ENCODE data around the gene KRT4. TPM values are rescaled to one million over a fixed set of nuclear protein-coding genes. Genes with fewer than 3 reads are reported as not detected.
"Not testable (repeated sequence)": the region's sequence is repeated elsewhere in the genome, so short reads cannot be mapped to it uniquely, and the experiment has no call there.

KRT4 gene
- total RNA-seq, 4 donors from 2014 or later = 3.5 to 227 (median 10.8) TPM

GRCh38 chr12:52796429-52796794, 17.5 kb downstream of the KRT4 start:
- Histone ChIP-seq H3K4me1 (peaks cover 0 to 9% (median 0%) of the 10 kb centered on the region in 3 donors), H3K36me3 (no peaks in the 10 kb centered on the region), H3K4me3 (no peak overlapping the region), H3K27me3 (peaks cover 34% of the 10 kb centered on the region), H3K27ac (no peak overlapping the region), H3K9me3 (no peaks in the 10 kb centered on the region)
- TF ChIP-seq CTCF (IDR thresholded peaks at IDR 0.05) = no peak
- no peak for TF ChIP-seq POLR2A (IDR thresholded peaks at IDR 0.05)
- TF ChIP-seq EP300 (IDR thresholded peaks at IDR 0.05) = no peak
- TF ChIP-seq POLR2AphosphoS5 (IDR thresholded peaks at IDR 0.05) = no peak
- no peak for ATAC-seq
- 100% methylated on average over 2 of the region's 3 CpGs; no CpG with 5 or more reads in 1 of the 2 donors for WGBS, 2 donors (ENCODE audit: low coverage in 1 of 2)

- H3K27ac ChIP-seq = no peak within 1 kb of the TSS
- peaks cover 0 to 6% (median 0%) of the 10 kb centered on the region in 3 donors for H3K4me1 ChIP-seq
- H3K4me3 ChIP-seq = no peak within 1 kb of the TSS
- H3K36me3 ChIP-seq = no peaks in the 10 kb centered on the region
- H3K27me3 ChIP-seq = peaks cover 39% of the 10 kb centered on the region
- 60 to 89% methylated on average over 2 to 7 of the region's 17 CpGs for WGBS, 2 donors (ENCODE audit: low coverage in 1 of 2)
- no peaks in the 10 kb centered on the region for H3K9me3 ChIP-seq
- TF ChIP-seq POLR2AphosphoS5 (IDR thresholded peaks at IDR 0.05) = no peak
- TF ChIP-seq EP300 (IDR thresholded peaks at IDR 0.05) = no peak
- TF ChIP-seq POLR2A (IDR thresholded peaks at IDR 0.05) = no peak
- no peak for TF ChIP-seq CTCF (IDR thresholded peaks at IDR 0.05)
- no peak for ATAC-seq
These were observed 18.1 kb downstream of the KRT4 start, which contains the start of gene KRT3 for GRCh38 chr12:52795694-52796428. Gene KRT3 (minus strand): TSS chr12:52796117. CDS start chr12:52796042, 75 bp downstream.

- WGBS, 2 donors (ENCODE audit: low coverage in 1 of 2) = 100% methylated on average over 2 of the region's 2 CpGs; no CpG with 5 or more reads in 1 of the 2 donors
- H3K27me3 ChIP-seq = peaks cover 45% of the 10 kb centered on the region
- H3K27ac ChIP-seq, H3K9me3 ChIP-seq, H3K36me3 ChIP-seq, H3K4me3 ChIP-seq, ATAC-seq, H3K4me1 ChIP-seq: not testable (repeated sequence)
These were observed 18.6 kb downstream of the KRT4 start for GRCh38 chr12:52795332-52795674.

- no peak for ATAC-seq
- H3K9me3 ChIP-seq = no peaks in the 10 kb centered on the region
- H3K27ac ChIP-seq = no peak overlapping the region
- peaks cover 51% of the 10 kb centered on the region for H3K27me3 ChIP-seq
- TF ChIP-seq POLR2A (IDR thresholded peaks at IDR 0.05) (no peak), CTCF (IDR thresholded peaks at IDR 0.05) (no peak), POLR2AphosphoS5 (IDR thresholded peaks at IDR 0.05) (no peak), EP300 (IDR thresholded peaks at IDR 0.05) (no peak)
- H3K4me1 ChIP-seq = peaks cover 0 to 8% (median 0%) of the 10 kb centered on the region in 3 donors
- WGBS, 2 donors (ENCODE audit: low coverage in 1 of 2) = 63 to 90% methylated on average over 2 to 3 of the region's 5 CpGs
- H3K36me3 ChIP-seq = no peaks in the 10 kb centered on the region
- H3K4me3 ChIP-seq = no peak overlapping the region
These were observed 19.2 kb downstream of the KRT4 start for GRCh38 chr12:52794479-52795331.

GRCh38 chr12:52792185-52793029, 21.5 kb downstream of the KRT4 start:
- no peaks in the 10 kb centered on the region for H3K9me3 ChIP-seq
- WGBS, 2 donors (ENCODE audit: low coverage in 1 of 2) = 84 to 100% methylated on average over 1 to 10 of the region's 10 CpGs
- no peak overlapping the region for H3K4me3 ChIP-seq
- peaks cover 68% of the 10 kb centered on the region for H3K27me3 ChIP-seq
- ATAC-seq = no peak
- no peak overlapping the region for H3K27ac ChIP-seq
- no peak for TF ChIP-seq EP300 (IDR thresholded peaks at IDR 0.05)
- no peak for TF ChIP-seq CTCF (IDR thresholded peaks at IDR 0.05)
- no peak for TF ChIP-seq POLR2AphosphoS5 (IDR thresholded peaks at IDR 0.05)
- TF ChIP-seq POLR2A (IDR thresholded peaks at IDR 0.05) = no peak
- peaks cover 0 to 10% (median 0%) of the 10 kb centered on the region in 3 donors for H3K4me1 ChIP-seq
- no peaks in the 10 kb centered on the region for H3K36me3 ChIP-seq

Measured in gastroesophageal sphincter (tissue), 4 donors.